PC-3 (cell line): Measurements from ENCODE around the gene CRB1. TPM values are rescaled to one million over a fixed set of nuclear protein-coding genes. Genes with fewer than 3 reads are reported as not detected.
"Not testable (repeated sequence)": the region's sequence is repeated elsewhere in the genome, so short reads cannot be mapped to it uniquely, and the experiment has no call there.

Experiments used
- ATAC-seq: fragments of 200-7000 bp; cut with Tn5 transposase; 2 replicates; pipeline ENCODE4 v1.9.1; 2020; ENCODE audit warnings: mild to moderate bottlenecking, moderate library complexity
- BruUV-seq: library from RNA; stranded (reverse); fragments of 400-500 nt; replicated peaks from 2 replicates; lab custom pipeline; 2021; lab: Mats Ljungman, UMichigan
- CTCF ChIA-PET: fragments of 300-600 bp; sonication (Branson Sonifier 250); formaldehyde crosslinking; loops from one replicate; lab custom pipeline; 2022; ENCODE audit warnings: antibody characterized with exemption; lab: Charles Lee
- POLR2A ChIA-PET: fragments of 300-600 bp; sonication (Branson Sonifier 250); formaldehyde crosslinking; loops from one replicate; lab custom pipeline; 2022; ENCODE audit warnings: antibody characterized with exemption; ENCODE audit not compliant: unreplicated experiment; lab: Charles Lee
- DNase-seq: peaks from one replicate; pipeline ENCODE4 v3.0.0-alpha.2; 2015
- H2AFZ ChIP-seq: fragments of 300-600 bp; sonication (generic); 2 replicates; pipeline ENCODE4 v1.6.0; 2016; ENCODE audit warnings: antibody characterized with exemption, low read length
- H3F3A ChIP-seq: fragments of 300-600 bp; sonication (generic); one replicate; pipeline ENCODE4 v1.6.0; 2017; ENCODE audit warnings: antibody characterized with exemption, low read length, control low read depth, mild to moderate bottlenecking; ENCODE audit not compliant: unreplicated experiment
- H3K27ac ChIP-seq: fragments of 300-600 bp; sonication (generic); 2 replicates; pipeline ENCODE4 v1.5.1; 2016; ENCODE audit warnings: mild to moderate bottlenecking, low read length
- H3K27me3 ChIP-seq: fragments of 300-600 bp; sonication (generic); 2 replicates; pipeline ENCODE4 v1.6.1; 2016; ENCODE audit warnings: low read length, mixed read lengths
- H3K36me3 ChIP-seq: fragments of 300-600 bp; sonication (generic); 2 replicates; pipeline ENCODE4 v1.6.1; 2016; ENCODE audit warnings: low read depth, mixed run types, low read length, mixed read lengths
- H3K4me1 ChIP-seq: fragments of 300-600 bp; sonication (generic); 2 replicates; pipeline ENCODE4 v1.5.1; 2016; ENCODE audit warnings: low read length; ENCODE audit not compliant: insufficient read depth
- H3K4me2 ChIP-seq: fragments of 300-600 bp; sonication (generic); 2 replicates; pipeline ENCODE4 v1.6.0; 2016; ENCODE audit warnings: low read length
- H3K4me3 ChIP-seq: fragments of 300-600 bp; sonication (generic); 2 replicates; pipeline ENCODE4 v1.5.1; 2016; ENCODE audit warnings: mild to moderate bottlenecking, low read length, mixed read lengths
- H3K79me2 ChIP-seq: fragments of 300-600 bp; sonication (generic); 2 replicates; pipeline ENCODE4 v1.6.1; 2017; ENCODE audit warnings: low read length, mixed read lengths
- H3K9ac ChIP-seq: fragments of 300-600 bp; sonication (generic); 2 replicates; pipeline ENCODE4 v1.6.0; 2016; ENCODE audit warnings: mild to moderate bottlenecking, low read length
- H3K9me2 ChIP-seq: fragments of 300-600 bp; sonication (generic); replicated peaks from 2 replicates; pipeline ENCODE4 v1.6.1; 2016; ENCODE audit warnings: mixed run types, low read length, mixed read lengths
- H3K9me3 ChIP-seq: fragments of 300-600 bp; sonication (generic); 2 replicates; pipeline ENCODE4 v1.6.1; 2016; ENCODE audit warnings: low read length, mixed read lengths
- H4K20me1 ChIP-seq: fragments of 300-600 bp; sonication (generic); 2 replicates; pipeline ENCODE4 v1.6.1; 2016; ENCODE audit warnings: low read length, mixed read lengths
- EZH2 ChIP-seq: fragments of 300-600 bp; sonication (generic); IDR thresholded peaks from one replicate; pipeline ENCODE4 v1.6.1; 2017; ENCODE audit warnings: antibody characterized with exemption, mild to moderate bottlenecking, low read length; ENCODE audit not compliant: unreplicated experiment
- EZH2phosphoT487 ChIP-seq: fragments of 300-600 bp; sonication (generic); IDR thresholded peaks from 2 replicates; pipeline ENCODE4 v1.6.1; 2018; ENCODE audit warnings: mild to moderate bottlenecking, antibody characterized with exemption, low read length, borderline replicate concordance
- intact Hi-C: fragments of 100-400 bp; cut with micrococcal nuclease; formaldehyde crosslinking; loops from 2 replicates; pipeline ENCODE4 v1.9.0; 2023
- total RNA-seq: library from RNA; depleted of rRNA; stranded (reverse); fragments of >200 nt; gene quantifications from 2 replicates; pipeline ENCODE4 v1.2.3, GENCODE V29; 2014
- TF ChIP-seq, protein P1 (sequence below): fragments of 300-600 bp; sonication (generic); conservative IDR thresholded peaks from 2 replicates; pipeline ENCODE4 v1.5.1; 2017; ENCODE audit warnings: antibody characterized with exemption, low read depth, mild to moderate bottlenecking, low read length

Gene CRB1
- total RNA-seq, 1 experiment from 2014 or later: 0.07 TPM

GRCh38 chr1:197485790-197486189 lies 217.7 kb downstream of the CRB1 start:
- BruUV-seq: no TSS peak
- Histone ChIP-seq H3F3A (no peaks in the 10 kb centered on the region), H3K4me2 (no peak overlapping the region), H3K9me2 (no peaks in the 10 kb centered on the region), H3K4me3 (no peak overlapping the region), H3K4me1 (0 out of 2 replicates have a peak, but pooled peaks cover 7% of the 10 kb centered on the region), H3K9me3 (no peaks in the 10 kb centered on the region), H3K27me3 (no peaks in the 10 kb centered on the region), H3K9ac (no peak overlapping the region), H2AFZ (no peak overlapping the region), H3K79me2 (no peaks in the 10 kb centered on the region), H3K36me3 (no peaks in the 10 kb centered on the region), H4K20me1 (no peaks in the 10 kb centered on the region), H3K27ac (no peak overlapping the region)
- DNase-seq (peak; percentile 46), ATAC-seq (peak; percentile 82)
- POLR2A ChIA-PET: no interaction called here
- CTCF ChIA-PET: no interaction called here
- intact Hi-C loops: no loop called here
- TF ChIP-seq EZH2 (no peak), EZH2phosphoT487 (no peak)
- TF ChIP-seq, protein P1, sequence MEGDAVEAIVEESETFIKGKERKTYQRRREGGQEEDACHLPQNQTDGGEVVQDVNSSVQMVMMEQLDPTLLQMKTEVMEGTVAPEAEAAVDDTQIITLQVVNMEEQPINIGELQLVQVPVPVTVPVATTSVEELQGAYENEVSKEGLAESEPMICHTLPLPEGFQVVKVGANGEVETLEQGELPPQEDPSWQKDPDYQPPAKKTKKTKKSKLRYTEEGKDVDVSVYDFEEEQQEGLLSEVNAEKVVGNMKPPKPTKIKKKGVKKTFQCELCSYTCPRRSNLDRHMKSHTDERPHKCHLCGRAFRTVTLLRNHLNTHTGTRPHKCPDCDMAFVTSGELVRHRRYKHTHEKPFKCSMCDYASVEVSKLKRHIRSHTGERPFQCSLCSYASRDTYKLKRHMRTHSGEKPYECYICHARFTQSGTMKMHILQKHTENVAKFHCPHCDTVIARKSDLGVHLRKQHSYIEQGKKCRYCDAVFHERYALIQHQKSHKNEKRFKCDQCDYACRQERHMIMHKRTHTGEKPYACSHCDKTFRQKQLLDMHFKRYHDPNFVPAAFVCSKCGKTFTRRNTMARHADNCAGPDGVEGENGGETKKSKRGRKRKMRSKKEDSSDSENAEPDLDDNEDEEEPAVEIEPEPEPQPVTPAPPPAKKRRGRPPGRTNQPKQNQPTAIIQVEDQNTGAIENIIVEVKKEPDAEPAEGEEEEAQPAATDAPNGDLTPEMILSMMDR: no peak

DNA sequence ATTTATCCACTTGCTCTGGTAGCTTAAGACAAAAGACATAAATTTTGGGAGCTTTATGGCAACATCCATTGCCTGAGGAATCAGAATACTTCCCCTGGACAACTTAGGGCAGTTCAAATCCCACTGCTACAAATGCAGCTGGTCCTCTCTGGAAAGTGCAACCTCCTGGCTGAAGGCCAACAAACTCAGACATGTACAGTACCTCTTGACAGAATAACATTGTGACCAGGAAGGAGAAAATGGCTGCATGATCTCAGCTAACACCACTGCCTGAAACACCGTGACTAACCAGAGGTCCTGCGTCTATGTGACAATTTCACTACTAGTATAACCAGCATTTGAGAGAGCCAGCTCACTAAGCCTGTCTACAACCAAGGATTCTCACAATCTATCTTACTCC lies 218.9 kb downstream of the CRB1 start:
- intact Hi-C loops: no loop called here
- Histone ChIP-seq H2AFZ (no peak overlapping the region), H3K27me3 (no peaks in the 10 kb centered on the region), H3F3A (no peaks in the 10 kb centered on the region), H3K36me3 (no peaks in the 10 kb centered on the region), H3K79me2 (no peaks in the 10 kb centered on the region), H3K4me3 (no peak overlapping the region), H3K9ac (no peak overlapping the region), H3K4me1 (0 out of 2 replicates have a peak, but pooled peaks cover 7% of the 10 kb centered on the region), H4K20me1 (no peaks in the 10 kb centered on the region), H3K9me3 (no peaks in the 10 kb centered on the region), H3K4me2 (no peak overlapping the region), H3K9me2 (no peaks in the 10 kb centered on the region), H3K27ac (no peak overlapping the region)
- ATAC-seq: no peak
- ChIA-PET CTCF (no interaction called here), POLR2A (no interaction called here)
- no peak for DNase-seq
- no TSS peak for BruUV-seq
- TF ChIP-seq EZH2 (no peak), EZH2phosphoT487 (no peak)
- TF ChIP-seq, protein P1: no peak

- BruUV-seq: not testable (repeated sequence)
Observed at GRCh38 chr1:197491505-197491904, 223.5 kb downstream of the CRB1 start.

More at GRCh38 chr1:197491505-197491904, 223.5 kb downstream of the CRB1 start:
- H2AFZ ChIP-seq, intact Hi-C loops, H3K36me3 ChIP-seq, H3K4me2 ChIP-seq, H3K27me3 ChIP-seq, H3K27ac ChIP-seq, H3K9me2 ChIP-seq, H3K9me3 ChIP-seq, H4K20me1 ChIP-seq, H3K9ac ChIP-seq, H3K4me1 ChIP-seq, DNase-seq, CTCF ChIA-PET, ATAC-seq, H3F3A ChIP-seq, H3K79me2 ChIP-seq, H3K4me3 ChIP-seq: not testable (repeated sequence)
- POLR2A ChIA-PET: interaction anchor here (0.6 kb wide), 1 partner anchor 57 kb away, joined by 5 read pairs; no protein-coding TSS in a partner anchor
